ENCODE results near the gene C8G.

C8G gene

DNA sequence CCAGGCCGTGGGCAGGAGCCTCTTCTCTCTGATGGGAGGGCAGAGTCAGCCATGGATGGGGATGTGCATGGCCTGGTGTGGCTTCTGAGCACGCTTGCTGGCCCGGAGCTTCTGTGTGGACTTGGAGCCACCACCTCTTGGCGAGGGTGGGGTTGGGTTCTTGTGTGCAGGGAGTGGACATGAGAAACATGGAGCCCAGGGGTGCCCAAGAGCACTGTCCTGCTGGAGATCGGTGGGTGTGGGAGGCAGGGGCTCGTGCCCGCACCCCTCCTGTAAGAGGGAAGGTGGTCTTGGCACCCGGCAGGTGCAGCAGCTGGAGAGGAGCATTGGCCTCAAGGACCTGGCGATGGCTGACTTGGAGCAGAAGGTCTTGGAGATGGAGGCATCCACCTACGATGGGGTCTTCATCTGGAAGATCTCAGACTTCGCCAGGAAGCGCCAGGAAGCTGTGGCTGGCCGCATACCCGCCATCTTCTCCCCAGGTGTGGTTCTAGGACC is 24.3 kb upstream of the C8G start:
- DNase-seq: no peak

GRCh38 chr9:136921307-136921706 is 23.7 kb upstream of the C8G start:
- no peak for DNase-seq

GRCh38 chr9:136921718-136922117 is 23.3 kb upstream of the C8G start:
- no peak for DNase-seq

DNA sequence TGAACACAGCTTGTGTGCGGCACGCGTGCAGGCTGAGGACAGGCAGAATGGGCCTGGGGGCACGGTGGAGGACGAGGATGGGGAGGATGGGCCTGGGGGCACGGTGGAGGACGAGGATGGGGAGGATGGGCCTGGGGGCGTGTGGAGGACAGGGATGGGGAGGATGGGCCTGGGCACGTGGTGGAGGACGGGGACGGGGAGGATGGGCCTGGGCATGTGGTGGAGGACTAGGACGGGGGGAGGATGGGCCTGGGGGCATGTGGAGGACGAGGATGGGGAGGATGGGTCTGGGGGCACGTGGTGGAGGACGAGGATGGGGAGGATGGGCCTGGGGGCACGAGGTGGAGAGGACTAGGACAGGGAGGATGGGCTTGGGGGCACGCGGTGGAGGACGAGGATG is 22.5 kb upstream of the C8G start:
- no peak for DNase-seq

GRCh38 chr9:136923881-136924280 is 21.2 kb upstream of the C8G start:
- no peak for DNase-seq

- no peak for DNase-seq
Observed at GRCh38 chr9:136925414-136926153, 19.5 kb upstream of the C8G start.

DNA sequence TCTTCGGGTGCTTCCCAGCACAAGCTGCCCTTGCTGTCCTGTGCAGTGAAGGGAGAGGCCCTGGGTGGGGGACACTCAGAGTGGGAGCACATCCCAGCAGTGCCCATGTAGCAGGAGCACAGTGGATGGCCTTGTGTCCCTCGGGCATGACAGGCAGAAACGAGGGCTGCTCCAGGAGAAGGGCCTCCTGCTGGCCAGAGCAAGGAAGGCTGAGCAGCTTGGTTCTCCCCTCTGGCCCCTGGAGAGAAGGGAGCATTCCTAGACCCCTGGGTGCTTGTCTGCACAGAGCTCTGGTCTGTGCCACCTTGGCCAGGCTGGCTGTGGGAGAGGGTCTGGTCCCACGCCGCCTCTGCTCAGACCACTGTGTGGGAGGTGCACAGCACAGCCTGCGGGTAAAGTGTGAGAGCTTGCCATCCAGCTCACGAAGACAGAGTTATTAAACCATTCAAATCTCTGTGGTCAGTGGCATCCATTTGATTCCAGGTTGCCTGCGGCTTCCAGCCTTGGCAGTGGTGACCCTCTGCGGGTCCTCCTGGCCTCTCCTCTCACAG is 18.8 kb upstream of the C8G start:
- DNase-seq: no peak

- DNase-seq: no peak
Observed at GRCh38 chr9:136926749-136927148, 18.3 kb upstream of the C8G start.

DNA sequence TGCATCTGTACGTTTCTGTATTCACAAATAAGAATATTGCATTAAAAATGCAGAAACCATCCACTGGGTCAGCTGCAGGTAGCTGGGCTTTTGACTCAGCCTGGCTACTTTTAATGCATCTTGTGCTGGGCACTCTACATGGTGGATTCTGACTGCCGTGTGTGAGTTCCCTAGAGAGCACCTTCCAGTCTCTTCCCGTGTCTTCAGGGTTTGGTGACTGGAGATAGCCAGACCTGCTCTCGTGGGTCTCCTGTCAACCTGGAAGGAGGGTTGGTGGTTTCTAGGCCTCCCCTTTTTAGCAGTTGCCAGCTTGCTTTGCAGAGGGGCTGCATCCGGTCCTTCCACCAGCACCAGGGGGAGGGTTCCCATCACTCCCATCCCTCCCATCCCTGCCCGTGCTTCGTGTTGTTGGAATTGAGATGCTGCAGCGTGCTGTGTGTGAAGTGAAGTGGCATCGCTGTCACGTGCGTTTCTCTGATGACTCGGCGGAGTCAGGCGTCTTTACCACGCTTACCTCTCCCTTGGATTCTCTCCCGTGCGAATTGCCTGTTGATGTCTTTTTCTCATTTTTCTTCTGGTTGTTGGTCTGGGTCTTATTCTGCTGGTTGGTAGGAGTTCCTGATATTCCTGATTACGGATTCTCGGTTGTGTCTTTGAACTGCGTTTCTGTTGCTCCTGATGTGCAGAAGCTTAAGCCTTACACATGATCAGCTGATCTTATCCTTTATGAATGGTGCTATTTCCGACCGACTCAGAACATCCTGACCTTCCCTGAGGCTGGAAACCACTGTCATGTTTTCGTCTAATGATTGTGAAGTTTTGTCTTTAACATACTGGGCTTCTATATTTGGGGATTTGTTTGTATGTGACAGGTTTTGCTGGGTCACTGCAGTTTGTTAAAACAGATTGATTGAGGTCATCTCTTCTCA is 17.4 kb upstream of the C8G start:
- DNase-seq: no peak

- DNase-seq: no peak
Observed at GRCh38 chr9:136928591-136928990, 16.5 kb upstream of the C8G start.

GRCh38 chr9:136930014-136930413 is 15.0 kb upstream of the C8G start:
- DNase-seq: no peak

DNA sequence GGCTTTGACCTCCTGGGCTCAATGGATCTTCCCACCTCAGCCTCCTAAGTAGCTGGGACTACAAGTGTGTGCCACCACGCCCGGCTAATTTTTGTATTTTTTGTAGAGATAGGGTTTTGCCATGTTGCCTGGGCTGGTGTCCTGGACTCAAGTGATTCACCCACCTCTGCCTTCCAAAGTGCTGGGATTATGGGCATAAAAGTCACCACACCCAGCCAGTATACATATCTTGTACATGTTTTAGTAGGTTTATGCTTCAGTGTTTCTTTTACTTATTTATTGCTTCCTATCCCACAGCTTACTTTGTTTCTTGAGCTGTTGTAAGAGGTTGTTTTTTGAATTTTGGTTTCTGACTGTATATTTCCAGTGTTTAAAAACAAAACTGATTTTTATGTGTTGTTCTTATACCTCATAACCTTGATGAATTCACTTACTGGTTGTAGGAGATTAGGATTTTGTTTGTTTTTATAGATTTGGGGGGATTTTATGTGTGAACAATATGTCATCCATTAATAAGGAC is 13.4 kb upstream of the C8G start:
- no peak for DNase-seq

DNA sequence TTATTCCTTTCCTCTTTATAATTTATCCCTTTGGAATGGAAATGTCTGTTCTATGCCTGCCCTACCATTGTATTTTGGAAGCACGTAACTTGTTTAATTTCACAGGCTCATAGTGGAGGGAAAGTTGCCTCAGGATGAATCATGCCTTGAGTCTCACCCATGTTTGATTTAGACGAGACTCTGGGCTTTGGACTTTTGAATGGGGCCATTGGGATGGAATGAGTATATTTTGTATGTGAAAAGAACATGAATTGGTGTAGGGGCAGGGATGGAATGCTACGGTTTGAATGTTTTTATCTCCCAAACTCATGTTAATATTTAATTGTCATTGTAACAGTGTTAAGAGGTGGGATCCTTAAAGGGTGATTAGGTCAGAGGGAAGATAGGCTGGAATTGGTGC is 10.8 kb upstream of the C8G start:
- DNase-seq: no peak

- no peak for DNase-seq
Observed at GRCh38 chr9:136935651-136936050, 9.4 kb upstream of the C8G start.

DNA sequence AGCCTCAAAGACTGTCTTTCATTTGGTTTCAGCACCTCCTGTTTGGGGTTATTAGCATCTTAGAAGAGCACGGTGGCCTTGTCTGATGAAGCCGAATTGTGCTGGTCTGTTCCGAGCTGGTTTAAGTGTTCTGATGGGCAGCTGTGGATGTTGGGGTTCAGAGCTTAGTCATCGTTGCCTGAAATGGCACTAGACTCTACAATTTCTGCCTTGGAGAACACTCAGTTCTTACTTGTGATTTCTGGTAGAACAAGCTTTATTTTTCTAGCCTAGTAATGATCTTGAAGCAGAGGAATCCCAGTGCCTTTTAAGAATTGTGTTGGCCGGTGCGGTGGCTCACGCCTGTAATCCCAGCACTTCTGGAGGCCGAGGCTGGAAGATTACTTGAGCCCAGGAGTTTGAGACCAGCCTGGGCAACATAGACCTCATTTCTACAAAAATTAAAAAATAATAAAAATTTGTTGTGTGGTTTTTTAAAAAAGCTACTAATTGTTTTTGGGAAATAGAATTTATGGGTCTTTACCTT is 8.3 kb upstream of the C8G start:
- DNase-seq: no peak

GRCh38 chr9:136937186-136938001 is 7.6 kb upstream of the C8G start:
- DNase-seq: no peak

DNA sequence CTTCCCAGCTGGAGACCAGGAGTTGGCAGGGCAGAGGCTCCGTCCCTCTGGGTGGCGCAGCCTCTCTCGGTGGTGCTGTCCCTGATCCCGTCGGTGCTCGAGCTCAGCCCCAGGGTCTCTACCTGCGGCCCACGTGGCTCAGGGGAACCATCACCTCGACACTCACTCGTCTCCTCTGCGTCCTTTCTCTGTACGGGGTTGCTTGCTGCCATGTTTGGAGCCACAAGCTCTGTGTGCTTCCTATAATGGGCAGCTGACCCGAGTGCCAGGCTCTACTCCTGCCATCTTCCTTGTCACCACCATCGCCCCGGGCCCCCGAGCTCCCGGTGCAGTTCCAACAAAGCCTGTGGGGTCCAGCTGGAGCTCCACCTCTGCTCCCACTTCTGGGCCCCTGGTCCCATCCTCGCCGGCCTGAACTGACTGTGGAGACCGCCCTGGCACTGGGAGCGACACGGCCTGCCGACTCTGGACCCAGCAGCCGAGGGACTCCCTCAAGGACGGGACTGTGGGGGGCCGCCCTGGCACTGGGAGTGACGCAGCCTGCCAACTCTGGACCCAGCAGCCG is 5.5 kb upstream of the C8G start:
- no peak for DNase-seq

DNA sequence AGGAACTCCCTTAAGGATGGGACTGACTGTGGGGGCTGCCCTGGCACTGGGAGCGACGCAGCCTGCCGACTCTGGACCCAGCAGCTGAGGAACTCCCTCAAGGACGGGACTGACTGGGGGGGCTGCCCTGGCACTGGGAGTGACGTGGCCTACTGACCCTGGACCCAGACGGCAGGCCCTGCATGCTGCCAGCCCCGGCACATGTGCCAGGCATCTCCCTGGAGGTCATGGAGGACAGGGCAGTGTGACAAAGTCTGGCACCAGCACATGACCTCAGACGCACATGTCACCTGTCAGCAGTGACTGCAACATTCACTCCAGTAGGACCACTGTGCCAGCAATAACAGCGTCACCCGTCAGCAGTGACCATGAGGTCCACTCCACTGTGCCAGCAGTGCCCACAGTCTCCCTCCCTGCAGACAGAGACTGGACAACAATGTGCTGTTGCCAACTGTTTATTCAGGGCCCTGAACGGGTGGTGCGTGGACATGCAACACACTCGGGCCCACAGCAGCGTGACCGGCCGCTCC is 5.0 kb upstream of the C8G start:
- no peak for DNase-seq

DNA sequence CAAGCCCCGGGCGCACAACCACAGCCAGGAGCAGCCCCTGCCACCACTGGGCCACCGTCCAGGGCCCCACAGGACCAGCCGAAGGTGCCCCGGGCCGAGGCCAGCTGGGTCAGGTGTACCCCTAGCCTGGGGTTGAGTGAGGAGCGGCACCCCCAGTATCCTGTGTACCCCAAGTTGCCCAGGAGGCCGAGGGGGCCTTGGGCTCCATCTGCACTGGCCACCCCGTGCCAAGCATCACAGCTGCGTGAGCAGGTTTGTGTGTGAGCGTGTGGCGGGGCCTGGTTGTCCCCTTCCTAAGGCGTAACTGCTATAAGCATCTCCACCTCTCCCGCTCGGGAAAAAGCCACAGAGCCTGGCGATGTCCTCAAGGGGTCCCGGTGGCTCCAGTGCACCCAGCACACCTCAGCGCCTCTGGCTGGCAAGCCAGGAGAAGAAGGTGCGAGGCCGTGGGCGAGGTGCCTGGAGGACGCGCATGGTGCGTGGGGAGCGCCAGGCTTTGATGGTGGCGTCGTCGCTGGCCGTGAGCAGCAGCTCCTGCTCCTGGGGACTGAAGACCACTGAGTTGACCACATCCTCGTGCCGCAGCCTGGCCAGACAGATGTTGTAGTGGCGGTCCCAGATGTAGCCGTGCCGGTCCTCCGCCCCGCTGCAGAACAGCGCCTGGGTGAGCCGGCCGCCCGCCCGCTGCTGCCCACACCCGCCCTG is 4.4 kb upstream of the C8G start:
- no peak for DNase-seq

- no peak for DNase-seq
Observed at GRCh38 chr9:136941231-136942111, 3.6 kb upstream of the C8G start.

Data from activated CD4-positive, alpha-beta T cell treated with anti-CD3 and anti-CD28 coated beads, Interleukin-2, amount 50 U/mL, for 48 hours (primary cell).